ENCODE data around the gene RAB5B. TPM values are rescaled to one million over a fixed set of nuclear protein-coding genes. Genes with fewer than 3 reads are reported as not detected.
"Not testable (repeated sequence)": the region's sequence is repeated elsewhere in the genome, so short reads cannot be mapped to it uniquely, and the experiment has no call there.

RAB5B gene
- total and polyA plus RNA-seq, 11 donors: 57.5 to 135 (median 112) TPM

DNA sequence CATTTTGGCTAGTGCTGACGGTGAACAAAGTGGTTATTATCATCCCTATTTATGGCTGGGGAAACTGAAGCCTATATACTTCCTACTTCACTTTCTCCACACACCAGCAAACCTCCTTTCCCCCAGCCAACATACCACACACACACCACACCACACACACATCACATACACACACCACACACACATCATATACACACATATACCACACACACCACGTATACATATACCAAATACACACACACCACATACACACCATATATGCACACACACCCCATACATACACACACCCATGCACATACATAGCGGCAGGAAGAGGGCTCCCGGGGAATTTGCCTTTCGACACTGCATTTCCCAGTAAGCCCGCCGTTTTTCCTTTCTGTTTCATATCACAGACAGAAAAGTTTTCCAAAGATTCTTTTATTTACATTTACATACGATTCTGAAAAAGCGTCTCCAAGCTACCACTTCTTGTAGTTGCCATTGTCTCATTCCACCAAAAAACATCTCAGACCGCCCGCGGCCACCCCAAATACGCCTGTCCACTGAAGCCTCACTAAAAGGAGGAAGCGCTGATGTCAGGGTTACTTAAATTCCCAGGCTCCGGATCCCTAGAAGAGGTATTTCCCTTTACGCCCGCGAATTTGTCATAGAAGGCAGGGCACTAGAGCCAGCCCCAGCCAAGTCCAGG is 823 bp upstream of the RAB5B start:
- peaks cover 0 to 27% (median 0%) of the 10 kb centered on the region in 9 donors for H3K36me3 ChIP-seq
- TF ChIP-seq POLR2A (IDR thresholded peaks at IDR 0.05) (peak in 1 of 2 donors; percentile 75), CTCF (IDR thresholded peaks at IDR 0.05) (no peak)
- peak overlapping the region; percentile 76 to 98 (median 92) for H3K27ac ChIP-seq
- H3K4me1 ChIP-seq: peaks cover 0 to 51% (median 30%) of the 10 kb centered on the region in 12 donors
- intact Hi-C loops (cut with DNase I): loop anchor here in 2 of 10 donors (5.0 kb wide), 3 partner anchors 41 to 156 kb away; partner anchors contain the start of genes DGKA (in 1 of the 2), ORMDL2 (in 1 of the 2), PYM1 (in 1 of the 2) and SARNP (in 1 of the 2)
- DNase-seq (no peak), ATAC-seq (peak in 1 of 4 donors; percentile 4)
- no peaks in the 10 kb centered on the region for H3K9me3 ChIP-seq
- peak overlapping the region; percentile 22 to 95 (median 70) for H3K4me3 ChIP-seq
- H3K27me3 ChIP-seq: no peaks in the 10 kb centered on the region
- 0 to 1% (median 1%) methylated on average over 18 of the region's 18 CpGs for WGBS, 4 donors

DNA sequence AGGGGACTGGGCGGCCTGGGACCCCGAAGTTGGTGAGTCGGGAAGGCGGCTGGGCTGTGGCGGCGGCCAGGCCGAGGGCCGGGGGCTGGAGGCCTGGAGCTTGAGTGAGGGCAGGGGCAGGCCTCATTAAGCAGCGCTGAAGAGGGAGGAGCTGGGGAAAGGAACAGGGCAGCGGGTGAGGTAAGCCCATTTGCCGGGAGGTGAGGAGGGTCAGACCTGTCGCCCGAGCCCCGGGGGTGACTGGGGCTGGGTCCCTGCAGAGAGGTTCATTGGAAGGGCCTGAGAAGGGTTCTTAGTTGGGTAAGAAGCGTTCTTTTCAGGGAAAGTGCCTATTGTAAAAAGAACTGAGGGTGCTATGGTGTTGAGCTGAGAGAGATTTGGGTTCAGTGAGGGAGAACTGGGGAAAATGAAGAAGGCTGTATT is 441 bp downstream of the RAB5B start:
- Histone ChIP-seq H3K27me3 (no peaks in the 10 kb centered on the region), H3K36me3 (peaks cover 0 to 29% (median under 1%) of the 10 kb centered on the region in 9 donors), H3K4me3 (peak overlapping the region; percentile 79 to 100 (median 92)), H3K4me1 (peaks cover 0 to 51% (median 30%) of the 10 kb centered on the region in 12 donors), H3K9me3 (no peaks in the 10 kb centered on the region), H3K27ac (peak overlapping the region; percentile 78 to 99 (median 94))
- intact Hi-C loops (cut with DNase I): loop anchor here in 2 of 10 donors (5.0 kb wide), 3 partner anchors 42 to 157 kb away; partner anchors contain the start of genes DGKA (in 1 of the 2), ORMDL2 (in 1 of the 2), PYM1 (in 1 of the 2) and SARNP (in 1 of the 2)
- 0 to 1% (median 0%) methylated on average over 15 of the region's 15 CpGs for WGBS, 4 donors
- TF ChIP-seq POLR2A (IDR thresholded peaks at IDR 0.05) (no peak), CTCF (IDR thresholded peaks at IDR 0.05) (no peak)
- ATAC-seq (peak; percentile 6 to 43 (median 32)), DNase-seq (peak in 4 of 5 donors; percentile 43 to 65 (median 56))

DNA sequence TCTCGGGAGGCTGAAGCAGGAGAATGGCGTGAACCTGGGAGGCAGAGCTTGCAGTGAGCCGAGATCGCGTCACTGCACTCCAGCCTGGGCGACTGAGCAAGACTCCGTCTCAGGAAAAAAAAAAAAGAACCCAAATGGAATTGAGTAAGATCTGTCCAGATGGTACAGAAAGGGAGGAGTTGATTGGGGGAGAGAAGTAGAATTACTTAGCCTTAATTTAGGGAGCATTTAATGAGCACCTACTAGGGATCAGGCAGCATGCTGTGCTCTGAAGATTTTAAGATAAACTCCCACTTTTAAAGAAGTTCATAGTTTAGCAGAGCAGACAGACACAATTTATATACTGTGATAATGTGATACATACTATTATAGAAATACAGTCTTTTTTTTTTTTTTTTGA is 4.5 kb downstream of the RAB5B start:
- Histone ChIP-seq H3K27ac (no peak overlapping the region), H3K9me3 (no peaks in the 10 kb centered on the region), H3K4me1 (peaks cover 0 to 47% (median 23%) of the 10 kb centered on the region in 12 donors), H3K4me3 (no peak overlapping the region), H3K36me3 (peaks cover 0 to 57% (median 28%) of the 10 kb centered on the region in 9 donors), H3K27me3 (no peaks in the 10 kb centered on the region)
- ATAC-seq (no peak), DNase-seq (no peak)
- TF ChIP-seq POLR2A (IDR thresholded peaks at IDR 0.05) (no peak), CTCF (IDR thresholded peaks at IDR 0.05) (no peak)
- intact Hi-C loops (cut with DNase I): no loop called here
- WGBS, 4 donors: 94 to 97% (median 95%) methylated on average over 7 of the region's 7 CpGs

DNA sequence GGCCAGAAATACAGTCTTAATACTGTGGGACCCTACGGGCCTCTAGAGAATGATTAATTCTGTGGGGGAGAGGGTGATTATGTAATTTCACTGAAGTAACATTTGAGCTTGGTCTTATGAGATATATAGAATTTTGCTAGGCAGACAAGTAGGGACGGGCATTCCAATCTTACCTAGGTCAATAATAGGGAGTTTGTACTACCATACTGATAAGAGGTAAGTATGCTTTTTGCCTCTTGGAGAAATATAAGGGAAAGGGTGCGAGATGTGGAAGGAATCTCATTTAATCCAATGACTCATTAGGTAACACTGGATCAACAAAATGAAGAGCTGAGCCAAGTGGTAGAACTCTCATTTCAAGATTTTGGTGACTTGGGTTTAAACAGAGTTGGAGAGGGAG is 5.2 kb downstream of the RAB5B start:
- DNase-seq: no peak
- TF ChIP-seq CTCF (IDR thresholded peaks at IDR 0.05): no peak
- no peak for TF ChIP-seq POLR2A (IDR thresholded peaks at IDR 0.05)
- no peaks in the 10 kb centered on the region for H3K9me3 ChIP-seq
- H3K27me3 ChIP-seq: no peaks in the 10 kb centered on the region
- no peak overlapping the region for H3K27ac ChIP-seq
- 90 to 99% (median 94%) methylated on average over 3 of the region's 3 CpGs for WGBS, 4 donors
- H3K36me3 ChIP-seq: peaks cover 0 to 63% (median 33%) of the 10 kb centered on the region in 9 donors
- intact Hi-C loops (cut with DNase I): no loop called here
- no peak for ATAC-seq
- H3K4me3 ChIP-seq: no peak overlapping the region
- H3K4me1 ChIP-seq: peaks cover 0 to 47% (median 23%) of the 10 kb centered on the region in 12 donors

DNA sequence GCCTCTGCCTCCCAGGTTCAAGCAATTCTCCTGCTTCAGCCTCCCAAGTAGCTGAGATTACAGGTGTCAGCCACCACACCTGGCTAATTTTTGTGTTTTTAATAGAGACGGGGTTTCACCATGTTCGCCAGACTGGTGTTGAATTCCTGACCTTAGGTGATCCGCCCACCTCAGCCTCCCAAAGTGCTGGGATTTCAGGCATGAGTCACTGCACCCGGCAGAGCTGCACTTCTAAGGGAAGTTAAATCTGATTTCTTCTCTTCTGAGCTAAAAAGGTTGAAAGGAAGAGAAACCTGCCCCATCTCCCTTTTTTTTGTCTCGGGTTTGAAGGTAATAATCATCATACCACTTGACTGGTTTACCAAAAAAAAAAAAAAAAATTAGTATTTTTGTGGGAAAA is 8.0 kb downstream of the RAB5B start:
- peaks cover 0 to 33% (median 8%) of the 10 kb centered on the region in 12 donors for H3K4me1 ChIP-seq
- peaks cover 0 to 82% (median 58%) of the 10 kb centered on the region in 9 donors for H3K36me3 ChIP-seq
- H3K27me3 ChIP-seq; H3K4me3 ChIP-seq; DNase-seq; H3K9me3 ChIP-seq; intact Hi-C loops (cut with DNase I); ATAC-seq; H3K27ac ChIP-seq: not testable (repeated sequence)
- 73 to 88% (median 76%) methylated on average over 5 of the region's 5 CpGs for WGBS, 4 donors
